ENCODE measurements around the gene ABCA13.

DNA sequence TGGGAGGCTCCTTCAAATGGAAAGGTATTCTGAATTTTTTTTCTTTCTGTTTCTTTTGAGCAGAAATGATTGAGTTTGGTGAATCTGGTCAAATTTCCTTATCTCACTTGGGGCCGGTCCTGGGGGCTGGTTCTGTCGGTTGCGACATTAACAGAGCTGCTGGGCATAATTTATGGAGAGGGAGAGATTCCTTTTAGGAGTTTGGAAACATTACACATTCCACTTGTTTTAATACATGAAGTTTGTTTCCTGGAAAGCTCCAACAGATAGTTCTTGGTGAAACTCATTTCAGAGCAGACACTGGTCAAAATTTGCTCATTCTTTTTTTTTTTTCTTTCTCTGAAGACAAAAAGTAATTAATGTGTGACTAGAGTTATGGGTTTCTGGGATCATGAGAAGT, 129.9 kb downstream of the ABCA13 start:
- TF ChIP-seq REST (IDR thresholded peaks at IDR 0.05; ENCODE audit: low read depth) (no peak), TAF1 (IDR thresholded peaks at IDR 0.05; ENCODE audit: low read depth) (no peak), TEAD4 (IDR thresholded peaks at IDR 0.05) (no peak), ZBTB7A (IDR thresholded peaks at IDR 0.05; ENCODE audit: low read depth) (no peak), EGR1 (IDR thresholded peaks at IDR 0.05) (no peak), RAD21 (IDR thresholded peaks at IDR 0.05; ENCODE audit: low read depth) (no peak), FOXM1 (IDR thresholded peaks at IDR 0.05; ENCODE audit: borderline replicate concordance, low read depth) (no peak), EP300 (IDR thresholded peaks at IDR 0.05; ENCODE audit: borderline replicate concordance) (no peak), CEBPB (IDR thresholded peaks at IDR 0.05) (no peak), MAX (IDR thresholded peaks at IDR 0.05) (no peak), CREB1 (IDR thresholded peaks at IDR 0.05; ENCODE audit: low read depth) (no peak), NFIC (IDR thresholded peaks at IDR 0.05) (no peak), YY1 (IDR thresholded peaks at IDR 0.05; ENCODE audit: low read depth) (no peak)
- TF ChIP-seq, protein P1, sequence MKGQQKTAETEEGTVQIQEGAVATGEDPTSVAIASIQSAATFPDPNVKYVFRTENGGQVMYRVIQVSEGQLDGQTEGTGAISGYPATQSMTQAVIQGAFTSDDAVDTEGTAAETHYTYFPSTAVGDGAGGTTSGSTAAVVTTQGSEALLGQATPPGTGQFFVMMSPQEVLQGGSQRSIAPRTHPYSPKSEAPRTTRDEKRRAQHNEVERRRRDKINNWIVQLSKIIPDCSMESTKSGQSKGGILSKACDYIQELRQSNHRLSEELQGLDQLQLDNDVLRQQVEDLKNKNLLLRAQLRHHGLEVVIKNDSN (IDR thresholded peaks at IDR 0.05): no peak

Data from Ishikawa (cell line).